Activated T-helper 1 cell treated with anti-CD3 and anti-CD28 coated beads, Interleukin-2, amount 50 U/mL, for 16 hours (primary cell): Measurements from ENCODE around the gene RNF5.
"Not testable (repeated sequence)": the region's sequence is repeated elsewhere in the genome, so short reads cannot be mapped to it uniquely, and the experiment has no call there.

Source experiments
- DNase-seq, 2 donors: peaks; one replicate each; pipeline ENCODE4 v3.0.0-alpha.2; 2020; ENCODE audit warnings: low read depth in 1 of 2, low spot score in 1 of 2

Gene RNF5

GRCh38 chr6:32175322-32175710, 2.9 kb upstream of the RNF5 start:
- DNase-seq = no peak

GRCh38 chr6:32175711-32176475, 2.3 kb upstream of the RNF5 start, which contains the start of gene AGPAT1:
AGPAT1 (minus strand) TSS chr6:32176084; CDS start chr6:32171496, 4,588 bp downstream.
- DNase-seq = peak; percentile 91 to 93

DNA sequence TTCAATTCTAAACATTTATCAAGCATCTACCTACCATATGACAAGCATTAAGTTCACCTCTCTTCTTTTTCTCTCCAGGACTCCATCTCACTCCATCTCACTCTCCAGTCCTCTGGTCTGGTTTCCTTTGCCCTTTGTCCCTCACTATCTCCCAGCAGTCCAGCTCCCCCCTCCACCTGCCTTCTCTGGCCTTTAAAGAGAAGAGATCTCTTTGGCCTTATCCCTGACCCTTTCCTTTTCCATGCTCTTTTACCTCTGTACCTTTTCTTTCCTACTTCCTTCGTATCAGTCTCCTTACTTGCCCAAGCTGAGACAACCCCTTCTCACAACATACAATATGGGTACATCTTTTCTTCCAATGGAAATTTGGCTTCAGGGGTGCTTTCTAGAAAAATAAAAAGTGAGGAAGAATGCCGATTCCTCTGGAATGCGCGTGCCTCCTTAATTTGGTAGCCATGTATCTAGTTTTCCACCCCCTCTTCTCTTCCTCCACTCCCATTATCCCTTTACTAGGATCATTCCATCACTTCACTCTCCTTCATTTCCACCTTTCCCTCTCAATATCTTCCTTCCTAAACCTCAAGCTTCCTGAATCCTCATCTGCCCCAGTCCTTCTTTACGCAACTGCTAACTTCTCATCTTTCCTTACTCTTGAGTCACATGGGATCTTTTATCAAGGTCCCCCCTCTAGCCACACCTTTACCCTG, 1.6 kb upstream of the RNF5 start:
- DNase-seq = no peak

- DNase-seq = no peak
Measured at GRCh38 chr6:32177183-32177787, 920 bp upstream of the RNF5 start.

DNA sequence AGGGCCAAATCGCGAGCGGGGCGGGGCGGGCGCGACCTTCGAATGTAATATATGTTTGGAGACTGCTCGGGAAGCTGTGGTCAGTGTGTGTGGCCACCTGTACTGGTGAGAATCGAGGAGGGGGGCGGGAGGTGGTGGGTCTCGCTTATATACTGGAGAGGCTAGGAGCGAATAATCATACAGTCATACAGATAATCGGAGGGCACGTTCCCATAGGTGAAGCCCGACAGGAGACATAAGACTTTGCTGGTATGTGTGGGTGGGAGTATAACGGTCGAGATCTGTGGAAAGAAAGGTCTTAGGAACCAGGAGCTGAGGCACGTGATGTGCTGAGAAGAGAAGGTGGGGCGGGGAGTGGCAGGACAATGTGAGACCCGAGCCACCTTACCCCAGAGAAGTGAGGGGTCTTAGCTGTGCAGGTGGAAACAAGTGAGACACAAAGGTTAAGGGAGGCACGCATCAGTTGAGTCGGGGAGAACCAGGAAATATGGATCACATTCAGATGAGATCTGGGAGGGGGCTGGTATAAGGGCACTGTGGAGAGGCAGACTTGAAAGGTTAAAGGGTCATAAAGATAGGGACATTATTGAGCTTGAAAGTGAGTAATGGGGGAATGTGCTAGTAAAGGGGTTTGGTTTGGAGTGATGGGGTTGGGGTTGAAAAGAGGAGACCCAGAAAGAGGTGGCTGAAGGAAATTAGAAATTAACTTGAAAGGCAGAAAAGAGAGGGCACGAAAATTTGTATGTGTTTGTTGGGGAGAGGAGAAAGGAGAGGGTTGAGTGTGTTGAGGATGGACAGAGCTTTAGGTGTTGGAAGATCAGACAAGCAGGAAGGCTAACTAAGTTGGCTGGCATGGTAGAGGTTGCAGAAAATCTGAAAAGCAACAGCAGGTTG, 589 bp downstream of the RNF5 start:
- DNase-seq = no peak

DNA sequence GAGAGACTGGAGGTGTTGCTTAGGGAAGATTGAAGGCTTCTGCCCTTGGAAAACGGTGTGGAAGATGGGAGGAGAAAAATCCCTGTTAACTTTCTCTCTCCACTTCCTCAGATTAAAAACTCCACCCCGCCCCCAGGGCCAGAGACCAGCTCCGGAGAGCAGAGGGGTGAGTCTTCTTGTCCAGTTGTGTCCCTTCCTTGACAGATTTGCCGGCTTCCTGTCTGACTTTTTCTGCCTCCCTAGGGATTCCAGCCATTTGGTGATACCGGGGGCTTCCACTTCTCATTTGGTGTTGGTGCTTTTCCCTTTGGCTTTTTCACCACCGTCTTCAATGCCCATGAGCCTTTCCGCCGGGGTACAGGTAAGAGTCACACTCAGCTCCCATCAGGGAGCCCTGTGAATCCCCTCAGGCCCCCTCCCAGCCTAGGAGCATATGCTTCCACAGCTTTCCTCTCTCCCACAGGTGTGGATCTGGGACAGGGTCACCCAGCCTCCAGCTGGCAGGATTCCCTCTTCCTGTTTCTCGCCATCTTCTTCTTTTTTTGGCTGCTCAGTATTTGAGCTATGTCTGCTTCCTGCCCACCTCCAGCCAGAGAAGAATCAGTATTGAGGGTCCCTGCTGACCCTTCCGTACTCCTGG, 1.7 kb downstream of the RNF5 start:
- no peak for DNase-seq

DNA sequence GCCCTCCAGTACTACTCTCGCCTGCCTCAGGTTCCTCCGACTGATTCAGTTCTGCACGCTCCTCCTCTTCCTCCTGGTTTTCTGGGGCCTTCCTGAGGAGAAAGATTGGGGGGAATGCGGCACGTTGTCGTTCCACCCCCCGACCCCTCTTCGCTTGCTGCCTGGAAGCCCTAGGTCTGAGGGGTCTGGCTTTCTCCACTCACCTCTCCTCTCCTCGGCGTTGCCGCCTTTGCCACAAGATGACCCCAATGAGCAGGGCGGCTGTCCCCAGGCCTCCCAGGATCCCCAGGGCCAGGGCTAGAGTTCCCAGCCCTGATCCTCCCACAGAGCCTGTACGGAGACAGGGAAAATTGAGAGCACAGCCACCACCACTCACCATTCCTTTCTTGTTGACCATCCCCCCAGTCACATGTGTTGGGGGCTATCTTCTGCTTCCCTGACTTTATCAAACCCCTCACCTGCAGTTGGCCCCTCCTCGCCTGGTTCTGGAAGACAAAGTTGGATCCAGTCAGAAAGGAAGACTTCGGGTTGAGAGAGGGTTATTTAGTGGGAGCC, 3.0 kb downstream of the RNF5 start:
- DNase-seq = no peak

DNA sequence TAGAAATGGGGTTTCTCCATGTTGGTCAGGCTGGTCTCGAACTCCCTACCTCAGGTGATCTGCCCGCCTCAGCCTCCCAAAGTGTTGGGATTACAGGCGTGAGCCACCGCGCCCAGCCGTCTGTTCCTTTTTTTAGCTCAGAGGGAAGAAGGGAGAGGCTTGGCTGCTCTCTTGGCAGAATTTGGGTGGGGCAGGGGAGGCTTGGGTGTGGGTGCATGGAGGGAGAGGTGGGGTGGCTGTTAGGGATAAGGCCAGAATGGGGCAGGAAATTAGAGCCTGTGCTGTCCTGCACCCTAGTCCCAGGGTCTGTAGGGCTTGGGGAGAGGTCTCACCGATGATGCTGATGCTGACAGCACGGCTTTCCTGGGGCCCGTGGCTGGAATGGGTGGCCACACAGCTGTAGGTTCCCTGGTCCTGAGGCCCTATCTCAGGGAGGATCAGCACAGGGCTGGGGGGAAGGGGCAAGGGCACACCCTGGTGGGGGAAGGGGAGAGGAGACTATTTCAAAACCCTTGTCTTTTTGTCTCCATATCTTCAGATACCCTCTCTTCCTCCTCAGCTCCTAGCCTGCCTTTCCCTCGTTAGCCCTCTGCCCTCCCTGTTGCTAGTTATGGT, 3.8 kb downstream of the RNF5 start:
- no peak for DNase-seq

- no peak for DNase-seq
Measured at GRCh38 chr6:32182555-32182981, 4.4 kb downstream of the RNF5 start.

GRCh38 chr6:32183030-32183429, 4.8 kb downstream of the RNF5 start:
- no peak for DNase-seq

DNA sequence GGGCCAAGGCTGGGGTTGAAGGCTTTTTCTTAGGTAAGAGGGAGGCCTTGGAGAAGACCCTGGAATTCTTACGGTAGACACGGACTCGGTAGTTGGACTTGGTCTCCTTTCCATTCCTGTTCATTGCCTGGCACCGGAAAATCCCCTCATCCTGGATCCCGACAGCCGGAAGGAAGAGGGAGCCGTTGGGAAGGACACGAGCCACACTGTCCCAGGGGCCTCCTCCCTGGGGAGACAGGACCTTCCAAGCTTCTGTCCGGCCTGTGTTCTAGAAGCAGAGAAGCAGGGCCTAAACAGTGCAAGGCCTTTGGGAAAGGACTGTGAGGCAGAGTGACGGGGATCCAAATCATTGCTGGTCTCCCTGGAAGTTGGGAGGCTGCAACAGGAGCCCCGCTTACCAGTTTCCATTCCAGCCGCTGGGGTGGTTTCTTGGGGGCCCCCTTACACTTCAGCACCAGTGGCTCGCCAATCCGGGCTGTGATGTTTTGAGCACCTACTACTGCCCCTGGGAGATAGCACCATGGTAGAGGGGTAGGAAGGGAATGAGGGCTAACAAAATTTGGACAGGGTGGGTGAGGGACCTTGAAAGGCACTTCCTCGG, 5.4 kb downstream of the RNF5 start:
- DNase-seq = no peak

- DNase-seq = no peak
Measured at GRCh38 chr6:32184084-32184640, 6.0 kb downstream of the RNF5 start, which contains the start of gene AGER. AGER (minus strand) TSS chr6:32184253; CDS start chr6:32184222, 31 bp downstream.

GRCh38 chr6:32185681-32186131, 7.5 kb downstream of the RNF5 start:
- peak in 1 of 2 donors; percentile 45 for DNase-seq

DNA sequence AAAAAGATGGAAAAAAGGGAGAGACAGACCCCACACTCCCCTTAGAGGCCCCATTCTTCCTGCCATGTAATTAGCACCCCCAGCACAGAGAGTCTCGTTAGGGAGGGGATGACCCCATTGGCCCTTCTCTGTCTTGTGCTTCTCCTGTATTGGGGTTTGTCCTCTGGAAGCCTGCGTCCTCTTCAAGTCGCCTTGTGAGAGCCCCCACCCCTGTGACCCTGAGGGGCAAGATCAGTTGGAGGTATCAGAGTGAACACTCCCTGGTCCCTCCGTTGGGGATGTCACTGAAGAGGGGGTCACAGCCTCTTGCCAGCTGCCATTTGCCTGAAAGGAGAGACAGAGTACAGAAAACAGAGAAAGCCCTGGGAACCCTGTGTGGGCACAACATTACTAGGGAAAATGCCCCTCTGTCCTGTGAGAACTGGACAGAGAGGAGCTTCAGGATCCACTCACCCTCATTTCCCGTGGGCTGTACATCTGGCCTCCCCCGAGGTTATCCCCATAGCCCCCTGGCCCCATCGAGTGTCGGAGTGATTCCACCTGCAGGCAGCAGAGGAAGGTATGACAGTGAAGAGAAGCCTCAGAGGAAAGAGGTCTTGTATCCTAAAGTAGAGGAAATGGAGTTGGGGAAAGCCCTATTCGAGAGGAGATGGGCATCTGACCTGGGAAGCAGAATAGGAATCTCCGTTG, 8.1 kb downstream of the RNF5 start:
- DNase-seq = not testable (repeated sequence)

- DNase-seq = no peak
Measured at GRCh38 chr6:32187009-32187709, 9.0 kb downstream of the RNF5 start.

DNA sequence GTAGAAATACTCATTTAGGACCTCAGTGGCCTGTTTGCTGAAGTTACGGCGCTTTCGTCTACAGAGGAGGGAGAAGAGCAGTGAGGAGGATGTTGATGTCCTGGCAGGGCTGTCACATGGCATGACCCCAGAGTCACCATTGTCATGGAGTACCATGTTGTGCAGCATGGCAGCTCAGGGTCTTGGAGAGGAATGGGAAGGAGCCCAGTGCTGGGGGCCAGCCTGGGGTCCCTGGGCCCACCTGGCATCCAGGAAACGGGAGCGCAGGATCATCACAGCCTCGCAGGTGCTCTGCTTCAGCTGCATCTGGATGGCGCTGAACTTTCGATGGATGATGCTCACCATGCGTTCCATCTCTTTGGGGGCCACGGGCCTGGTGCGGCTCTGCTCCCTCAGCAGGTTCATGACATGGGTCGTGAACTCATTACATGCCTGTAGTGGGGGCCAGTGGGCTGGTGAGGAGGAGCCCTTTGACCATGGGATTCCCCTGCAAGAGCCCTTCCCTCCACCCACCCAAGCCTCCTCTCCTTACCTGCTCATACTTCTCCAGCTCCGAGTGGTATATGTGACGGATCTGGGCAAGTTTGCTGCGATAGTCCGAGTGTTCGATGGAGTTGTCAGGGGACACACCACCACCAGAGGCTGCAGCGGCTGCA, 9.6 kb downstream of the RNF5 start:
- DNase-seq = not testable (repeated sequence)

DNA sequence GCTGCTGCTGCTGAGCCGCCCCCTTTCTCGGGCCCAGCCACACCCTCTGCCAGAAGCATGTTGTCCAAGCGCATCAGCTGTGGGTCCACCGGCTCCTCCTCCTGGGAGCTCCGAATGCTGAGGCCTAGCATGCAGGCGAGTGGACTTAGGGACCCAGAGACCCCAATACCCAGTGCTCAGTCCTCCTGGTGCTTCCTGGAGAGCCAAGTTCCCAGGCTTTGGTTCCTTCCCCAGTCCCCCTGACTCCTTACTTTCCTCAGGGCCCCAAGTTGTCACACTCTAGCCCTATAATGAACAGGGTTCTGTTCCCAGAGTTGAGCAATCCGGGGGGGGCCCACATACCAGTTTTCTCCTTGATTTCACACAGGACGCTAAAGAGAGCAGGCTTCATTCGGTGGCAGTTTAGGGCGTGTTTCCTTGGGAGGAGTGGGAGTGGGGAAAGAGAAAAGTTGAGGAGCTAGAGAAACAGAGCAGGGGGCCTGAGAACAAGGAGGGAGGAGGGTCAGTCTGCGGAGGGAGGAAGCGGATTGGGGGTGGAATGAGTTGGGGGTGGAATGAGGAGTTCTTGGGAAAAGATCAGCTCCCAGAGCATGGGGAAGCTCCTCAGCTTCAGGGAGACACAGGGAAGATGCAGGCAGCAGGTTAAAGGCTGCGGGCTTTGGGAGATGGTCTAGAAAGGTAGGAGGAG, 10.3 kb downstream of the RNF5 start:
- no peak for DNase-seq
